HepG2 (cell line): ENCODE measurements around the gene DPEP1. TPM values are rescaled to one million over a fixed set of nuclear protein-coding genes. Genes with fewer than 3 reads are reported as not detected.

Source experiments
- CC2D1A ChIP-seq: sonication (generic); formaldehyde crosslinking; IDR thresholded peaks from 2 replicates; pipeline ENCODE4 v1.8.1; 2023; ENCODE audit warnings: mild to moderate bottlenecking, missing genetic modification reagents
- EHMT2 ChIP-seq: fragments of 200-600 bp; sonication (generic); IDR thresholded peaks from 2 replicates; pipeline ENCODE4 v1.7.0; 2017; ENCODE audit warnings: antibody characterized with exemption, low read depth, low read length, borderline replicate concordance
- ELF4 ChIP-seq: sonication (generic); formaldehyde crosslinking; IDR thresholded peaks from 2 replicates; pipeline ENCODE4 v1.5.0; 2020; ENCODE audit warnings: missing genetic modification reagents, mild to moderate bottlenecking, moderate library complexity, borderline replicate concordance
- HNRNPK ChIP-seq: fragments of 200-400 bp; formaldehyde crosslinking; IDR thresholded peaks from 2 replicates; pipeline ENCODE4 v1.6.1; 2018; ENCODE audit warnings: low read length, low read depth, moderate library complexity, mild to moderate bottlenecking; ENCODE audit not compliant: poor library complexity, severe bottlenecking
- JUND ChIP-seq: sonication (generic); formaldehyde crosslinking; IDR thresholded peaks from 2 replicates; pipeline ENCODE4 v1.8.0; 2022; ENCODE audit warnings: mild to moderate bottlenecking, missing genetic modification reagents
- KDM4B ChIP-seq: sonication (generic); formaldehyde crosslinking; IDR thresholded peaks from 2 replicates; pipeline ENCODE4 v1.4.0; 2020; ENCODE audit warnings: missing genetic modification reagents
- KLF13 ChIP-seq: sonication (generic); formaldehyde crosslinking; IDR thresholded peaks from 2 replicates; pipeline ENCODE4 v1.4.0; 2020; ENCODE audit warnings: mild to moderate bottlenecking, missing genetic modification reagents
- MEIS1 ChIP-seq: sonication (generic); formaldehyde crosslinking; IDR thresholded peaks from 2 replicates; pipeline ENCODE4 v1.9.0; 2021; ENCODE audit warnings: mild to moderate bottlenecking, missing genetic modification reagents, moderate library complexity, borderline replicate concordance
- MLLT10 ChIP-seq: sonication (generic); formaldehyde crosslinking; IDR thresholded peaks from 2 replicates; pipeline ENCODE4 v1.4.0; 2020; ENCODE audit warnings: missing genetic modification reagents
- MTF1 ChIP-seq: sonication (generic); formaldehyde crosslinking; IDR thresholded peaks from 2 replicates; pipeline ENCODE4 v1.5.0; 2020; ENCODE audit warnings: missing genetic modification reagents
- NCOA2 ChIP-seq: sonication (generic); formaldehyde crosslinking; IDR thresholded peaks from 2 replicates; pipeline ENCODE4 v1.8.0; 2022; ENCODE audit warnings: inconsistent platforms
- NFYC ChIP-seq: IDR thresholded peaks from 2 replicates; pipeline ENCODE4 v1.6.1; 2016; ENCODE audit warnings: missing genetic modification reagents, missing compliant biosample characterization
- POGZ ChIP-seq: sonication (generic); formaldehyde crosslinking; IDR thresholded peaks from 2 replicates; pipeline ENCODE4 v1.4.0; 2020; ENCODE audit warnings: mild to moderate bottlenecking, missing genetic modification reagents
- TAF1 ChIP-seq: sonication (generic); formaldehyde crosslinking; IDR thresholded peaks from 2 replicates; pipeline ENCODE4 v1.4.0; 2020; ENCODE audit warnings: missing genetic modification reagents
- TGIF2 ChIP-seq: IDR thresholded peaks from 2 replicates; pipeline ENCODE4 v1.6.1; 2016; ENCODE audit warnings: control low read depth, missing compliant biosample characterization
- XRCC5 ChIP-seq: fragments of 200-400 bp; formaldehyde crosslinking; optimal IDR thresholded peaks from 2 replicates; pipeline ENCODE3; 2017; ENCODE audit warnings: mild to moderate bottlenecking, low read length
- ZBTB20 ChIP-seq: sonication (generic); formaldehyde crosslinking; IDR thresholded peaks from 2 replicates; pipeline ENCODE4 v1.8.1; 2023; ENCODE audit warnings: missing genetic modification reagents, low read depth, mild to moderate bottlenecking, borderline replicate concordance
- ZKSCAN1 ChIP-seq: fragments of 150-350 bp; IDR thresholded peaks from 2 replicates; pipeline ENCODE4 v1.6.1; 2014; ENCODE audit warnings: low read length
- ZNF205 ChIP-seq: IDR thresholded peaks from 2 replicates; pipeline ENCODE4 v1.6.1; 2018; ENCODE audit warnings: missing biosample characterization, missing genetic modification reagents
- ZNF576 ChIP-seq: sonication (generic); formaldehyde crosslinking; IDR thresholded peaks from 2 replicates; pipeline ENCODE4 v1.4.0; 2020; ENCODE audit warnings: mild to moderate bottlenecking, missing genetic modification reagents
- ZNF589 ChIP-seq: sonication (generic); formaldehyde crosslinking; conservative IDR thresholded peaks from 2 replicates; pipeline ENCODE4 v1.8.0; 2022; ENCODE audit warnings: mild to moderate bottlenecking, moderate library complexity, missing genetic modification reagents
- ZNF609 ChIP-seq: sonication (generic); formaldehyde crosslinking; IDR thresholded peaks from 2 replicates; pipeline ENCODE4 v1.4.0; 2020; ENCODE audit warnings: mild to moderate bottlenecking, missing genetic modification reagents, borderline replicate concordance
- ZNF644 ChIP-seq: IDR thresholded peaks from 2 replicates; pipeline ENCODE4 v1.6.1; 2016; ENCODE audit warnings: low read depth
- polyA plus RNA-seq, 8 experiments: library from polyadenylated mRNA; depleted of rRNA in 3 of 8; stranded (reverse) in 7 of 8; unstranded in 1 of 8; fragments of >200 nt; fragmentation: Illumina TruSeq in 4 of 8; extraction: Trizol in 4 of 8; gene quantifications; 2 replicates each; pipeline versions ENCODE4 v1.2.1 to v1.2.3, GENCODE V29; 2011 to 2016; ENCODE audit warnings: low read depth in 4 of 8, missing spikeins in 1 of 8, mixed read lengths in 1 of 8; ENCODE audit not compliant: insufficient read depth in 1 of 8
- total RNA-seq, 5 experiments: library from RNA; depleted of rRNA; stranded (reverse); fragments of >200 nt; fragmentation: Illumina TruSeq; extraction: Trizol; gene quantifications; 2 replicates each; pipeline ENCODE4 v1.2.3, GENCODE V29; 2016; ENCODE audit warnings: low read depth in 1 of 5
- TF ChIP-seq, protein P1 (sequence below): sonication (generic); formaldehyde crosslinking; IDR thresholded peaks from 2 replicates; pipeline ENCODE4 v1.4.0; 2020; ENCODE audit warnings: missing genetic modification reagents

DPEP1 gene
- total and polyA plus RNA-seq, 2 of the 13 experiments (the other 11 are each of a cell fraction or from before 2014, with no cell fraction given) = 37.6 to 52.2 TPM

- TF ChIP-seq ZNF609 (CRISPR knock-in tag) (peak; percentile 50; the same call in 1 of the 2 replicates), MTF1 (CRISPR knock-in tag) (peak; percentile 91), ZBTB20 (CRISPR knock-in tag) (no peak), ZNF644 (no peak), KLF13 (CRISPR knock-in tag) (peak; percentile 77; the same call in 1 of the 2 replicates), HNRNPK (peak; percentile 27), MLLT10 (CRISPR knock-in tag) (no peak), ELF4 (CRISPR knock-in tag) (peak; percentile 85; the same call in 1 of the 2 replicates), NFYC (0 out of 2 replicates have a peak, but pooled peaks have one; percentile 8), XRCC5 (peak; percentile 18), CC2D1A (no peak), TGIF2 (CRISPR knock-in tag) (peak; percentile 72; the same call in 1 of the 2 replicates), ZNF205 (CRISPR knock-in tag) (peak; percentile 81), MEIS1 (no peak; the same call in 1 of the 2 replicates), POGZ (peak; percentile 53; the same call in 1 of the 2 replicates), ZNF576 (CRISPR knock-in tag) (0 out of 2 replicates have a peak, but pooled peaks have one; percentile 77), ZNF589 (CRISPR knock-in tag) (peak; percentile 82; the same call in 1 of the 2 replicates), ZKSCAN1 (no peak), TAF1 (CRISPR knock-in tag) (peak; percentile 80), KDM4B (CRISPR knock-in tag) (0 out of 2 replicates have a peak, but pooled peaks have one; percentile 77), NCOA2 (CRISPR knock-in tag) (no peak; the same call in none of the 2 replicates), EHMT2 (no peak), JUND (CRISPR knock-in tag) (0 out of 2 replicates have a peak, but pooled peaks have one; percentile 12)
- TF ChIP-seq, protein P1, sequence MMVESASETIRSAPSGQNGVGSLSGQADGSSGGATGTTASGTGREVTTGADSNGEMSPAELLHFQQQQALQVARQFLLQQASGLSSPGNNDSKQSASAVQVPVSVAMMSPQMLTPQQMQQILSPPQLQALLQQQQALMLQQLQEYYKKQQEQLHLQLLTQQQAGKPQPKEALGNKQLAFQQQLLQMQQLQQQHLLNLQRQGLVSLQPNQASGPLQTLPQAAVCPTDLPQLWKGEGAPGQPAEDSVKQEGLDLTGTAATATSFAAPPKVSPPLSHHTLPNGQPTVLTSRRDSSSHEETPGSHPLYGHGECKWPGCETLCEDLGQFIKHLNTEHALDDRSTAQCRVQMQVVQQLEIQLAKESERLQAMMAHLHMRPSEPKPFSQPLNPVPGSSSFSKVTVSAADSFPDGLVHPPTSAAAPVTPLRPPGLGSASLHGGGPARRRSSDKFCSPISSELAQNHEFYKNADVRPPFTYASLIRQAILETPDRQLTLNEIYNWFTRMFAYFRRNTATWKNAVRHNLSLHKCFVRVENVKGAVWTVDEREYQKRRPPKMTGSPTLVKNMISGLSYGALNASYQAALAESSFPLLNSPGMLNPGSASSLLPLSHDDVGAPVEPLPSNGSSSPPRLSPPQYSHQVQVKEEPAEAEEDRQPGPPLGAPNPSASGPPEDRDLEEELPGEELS (CRISPR knock-in tag) = peak; percentile 67
These were observed 44.2 kb downstream of the DPEP1 start, which contains the start of the genes CHMP1A and SPATA33 (continued) for GRCh38 chr16:89657442-89658220.
